ENCODE data around the gene BRF1.

BRF1 gene

GRCh38 chr14:105207460-105207901, 93.3 kb downstream of the BRF1 start:
- Histone ChIP-seq H3K4me1 (ENCODE audit: control insufficient read depth, insufficient read depth, low read length) (peaks cover 36% of the 10 kb centered on the region), H3K9ac (ENCODE audit: low read length in 2 of 2) (no peak overlapping the region)

GRCh38 chr14:105206873-105207272, 93.9 kb downstream of the BRF1 start:
- Histone ChIP-seq H3K27ac (ENCODE audit: low read length) (no peak overlapping the region), H3K9me3 (ENCODE audit: control insufficient read depth in 2 of 2, low read length in 2 of 2) (no peaks in the 10 kb centered on the region), H3K4me3 (ENCODE audit: low read length in 2 of 2) (no peak overlapping the region), H3K4me1 (ENCODE audit: control insufficient read depth, insufficient read depth, low read length) (peaks cover 38% of the 10 kb centered on the region), H3K36me3 (ENCODE audit: control insufficient read depth in 2 of 2, insufficient read depth in 2 of 2, low read length in 2 of 2) (peaks cover 0 to 8% of the 10 kb centered on the region in 2 donors), H3K27me3 (ENCODE audit: control insufficient read depth in 1 of 2, insufficient read depth in 2 of 2, low read length in 2 of 2) (peaks cover 0 to 2% of the 10 kb centered on the region in 2 donors), H3K9ac (ENCODE audit: low read length in 2 of 2) (no peak overlapping the region)

More at GRCh38 chr14:105207460-105207901, 93.3 kb downstream of the BRF1 start:
- no peaks in the 10 kb centered on the region for H3K27me3 ChIP-seq (ENCODE audit: control insufficient read depth in 1 of 2, insufficient read depth in 2 of 2, low read length in 2 of 2)
- H3K36me3 ChIP-seq (ENCODE audit: control insufficient read depth in 2 of 2, insufficient read depth in 2 of 2, low read length in 2 of 2) = peaks cover 0 to 9% of the 10 kb centered on the region in 2 donors
- no peak overlapping the region for H3K27ac ChIP-seq (ENCODE audit: low read length)
- H3K4me3 ChIP-seq (ENCODE audit: low read length in 2 of 2) = no peak overlapping the region
- no peaks in the 10 kb centered on the region for H3K9me3 ChIP-seq (ENCODE audit: control insufficient read depth in 2 of 2, low read length in 2 of 2)

- H3K27me3 ChIP-seq (ENCODE audit: control insufficient read depth in 1 of 2, insufficient read depth in 2 of 2, low read length in 2 of 2) = peaks cover 5 to 13% of the 10 kb centered on the region in 2 donors
Measured at GRCh38 chr14:105205673-105206208, 95.1 kb downstream of the BRF1 start.

GRCh38 chr14:105204931-105205672, 95.7 kb downstream of the BRF1 start:
- H3K36me3 ChIP-seq (ENCODE audit: control insufficient read depth in 2 of 2, insufficient read depth in 2 of 2, low read length in 2 of 2) = peaks cover 0 to 5% of the 10 kb centered on the region in 2 donors
- no peak overlapping the region for H3K4me3 ChIP-seq (ENCODE audit: low read length in 2 of 2)
- no peaks in the 10 kb centered on the region for H3K9me3 ChIP-seq (ENCODE audit: control insufficient read depth in 2 of 2, low read length in 2 of 2)
- peaks cover 46% of the 10 kb centered on the region for H3K4me1 ChIP-seq (ENCODE audit: control insufficient read depth, insufficient read depth, low read length)
- H3K9ac ChIP-seq (ENCODE audit: low read length in 2 of 2) = no peak overlapping the region
- H3K27ac ChIP-seq (ENCODE audit: low read length) = no peak overlapping the region
- H3K27me3 ChIP-seq (ENCODE audit: control insufficient read depth in 1 of 2, insufficient read depth in 2 of 2, low read length in 2 of 2) = peaks cover 10 to 20% of the 10 kb centered on the region in 2 donors

More at GRCh38 chr14:105205673-105206208, 95.1 kb downstream of the BRF1 start:
- Histone ChIP-seq H3K36me3 (ENCODE audit: control insufficient read depth in 2 of 2, insufficient read depth in 2 of 2, low read length in 2 of 2) (peaks cover 0 to 5% of the 10 kb centered on the region in 2 donors), H3K4me1 (ENCODE audit: control insufficient read depth, insufficient read depth, low read length) (peaks cover 46% of the 10 kb centered on the region), H3K9ac (ENCODE audit: low read length in 2 of 2) (no peak overlapping the region), H3K27ac (ENCODE audit: low read length) (no peak overlapping the region), H3K9me3 (ENCODE audit: control insufficient read depth in 2 of 2, low read length in 2 of 2) (no peaks in the 10 kb centered on the region), H3K4me3 (ENCODE audit: low read length in 2 of 2) (no peak overlapping the region)

GRCh38 chr14:105204206-105204930, 96.4 kb downstream of the BRF1 start:
- Histone ChIP-seq H3K4me3 (ENCODE audit: low read length in 2 of 2) (no peak overlapping the region), H3K27me3 (ENCODE audit: control insufficient read depth in 1 of 2, insufficient read depth in 2 of 2, low read length in 2 of 2) (peaks cover 17 to 27% of the 10 kb centered on the region in 2 donors), H3K4me1 (ENCODE audit: control insufficient read depth, insufficient read depth, low read length) (peaks cover 46% of the 10 kb centered on the region), H3K9me3 (ENCODE audit: control insufficient read depth in 2 of 2, low read length in 2 of 2) (no peaks in the 10 kb centered on the region), H3K9ac (ENCODE audit: low read length in 2 of 2) (no peak overlapping the region), H3K36me3 (ENCODE audit: control insufficient read depth in 2 of 2, insufficient read depth in 2 of 2, low read length in 2 of 2) (peaks cover 0 to under 1% of the 10 kb centered on the region in 2 donors), H3K27ac (ENCODE audit: low read length) (no peak overlapping the region)

- Histone ChIP-seq H3K36me3 (ENCODE audit: control insufficient read depth in 2 of 2, insufficient read depth in 2 of 2, low read length in 2 of 2) (no peaks in the 10 kb centered on the region), H3K9ac (ENCODE audit: low read length in 2 of 2) (no peak overlapping the region), H3K4me3 (ENCODE audit: low read length in 2 of 2) (no peak overlapping the region), H3K4me1 (ENCODE audit: control insufficient read depth, insufficient read depth, low read length) (peaks cover 50% of the 10 kb centered on the region), H3K27ac (ENCODE audit: low read length) (no peak overlapping the region), H3K9me3 (ENCODE audit: control insufficient read depth in 2 of 2, low read length in 2 of 2) (no peaks in the 10 kb centered on the region), H3K27me3 (ENCODE audit: control insufficient read depth in 1 of 2, insufficient read depth in 2 of 2, low read length in 2 of 2) (peaks cover 17 to 33% of the 10 kb centered on the region in 2 donors)
Measured at GRCh38 chr14:105203701-105204100, 97.1 kb downstream of the BRF1 start.

GRCh38 chr14:105203057-105203531, 97.7 kb downstream of the BRF1 start:
- H3K36me3 ChIP-seq (ENCODE audit: control insufficient read depth in 2 of 2, insufficient read depth in 2 of 2, low read length in 2 of 2) = no peaks in the 10 kb centered on the region
- H3K9me3 ChIP-seq (ENCODE audit: control insufficient read depth in 2 of 2, low read length in 2 of 2) = no peaks in the 10 kb centered on the region
- no peak overlapping the region for H3K9ac ChIP-seq (ENCODE audit: low read length in 2 of 2)
- peaks cover 21 to 38% of the 10 kb centered on the region in 2 donors for H3K27me3 ChIP-seq (ENCODE audit: control insufficient read depth in 1 of 2, insufficient read depth in 2 of 2, low read length in 2 of 2)
- no peak overlapping the region for H3K27ac ChIP-seq (ENCODE audit: low read length)
- peaks cover 53% of the 10 kb centered on the region for H3K4me1 ChIP-seq (ENCODE audit: control insufficient read depth, insufficient read depth, low read length)
- no peak overlapping the region for H3K4me3 ChIP-seq (ENCODE audit: low read length in 2 of 2)

- no peak overlapping the region for H3K27ac ChIP-seq (ENCODE audit: low read length)
Measured at GRCh38 chr14:105201925-105202513, 98.8 kb downstream of the BRF1 start.

GRCh38 chr14:105201156-105201924, 99.5 kb downstream of the BRF1 start:
- Histone ChIP-seq H3K27me3 (ENCODE audit: control insufficient read depth in 1 of 2, insufficient read depth in 2 of 2, low read length in 2 of 2) (peaks cover 23 to 48% of the 10 kb centered on the region in 2 donors), H3K36me3 (ENCODE audit: control insufficient read depth in 2 of 2, insufficient read depth in 2 of 2, low read length in 2 of 2) (no peaks in the 10 kb centered on the region), H3K27ac (ENCODE audit: low read length) (no peak overlapping the region), H3K9me3 (ENCODE audit: control insufficient read depth in 2 of 2, low read length in 2 of 2) (no peaks in the 10 kb centered on the region), H3K4me1 (ENCODE audit: control insufficient read depth, insufficient read depth, low read length) (peaks cover 59% of the 10 kb centered on the region), H3K9ac (ENCODE audit: low read length in 2 of 2) (no peak overlapping the region), H3K4me3 (ENCODE audit: low read length in 2 of 2) (no peak overlapping the region)

More at GRCh38 chr14:105201925-105202513, 98.8 kb downstream of the BRF1 start:
- no peaks in the 10 kb centered on the region for H3K9me3 ChIP-seq (ENCODE audit: control insufficient read depth in 2 of 2, low read length in 2 of 2)
- peaks cover 54% of the 10 kb centered on the region for H3K4me1 ChIP-seq (ENCODE audit: control insufficient read depth, insufficient read depth, low read length)
- H3K36me3 ChIP-seq (ENCODE audit: control insufficient read depth in 2 of 2, insufficient read depth in 2 of 2, low read length in 2 of 2) = no peaks in the 10 kb centered on the region
- H3K27me3 ChIP-seq (ENCODE audit: control insufficient read depth in 1 of 2, insufficient read depth in 2 of 2, low read length in 2 of 2) = peaks cover 23 to 44% of the 10 kb centered on the region in 2 donors
- H3K4me3 ChIP-seq (ENCODE audit: low read length in 2 of 2) = no peak overlapping the region
- H3K9ac ChIP-seq (ENCODE audit: low read length in 2 of 2) = no peak overlapping the region

GRCh38 chr14:105200641-105201040, 100.2 kb downstream of the BRF1 start:
- H3K27ac ChIP-seq (ENCODE audit: low read length) = no peak overlapping the region
- no peak overlapping the region for H3K4me3 ChIP-seq (ENCODE audit: low read length in 2 of 2)
- H3K9me3 ChIP-seq (ENCODE audit: control insufficient read depth in 2 of 2, low read length in 2 of 2) = no peaks in the 10 kb centered on the region
- no peak overlapping the region for H3K9ac ChIP-seq (ENCODE audit: low read length in 2 of 2)
- H3K4me1 ChIP-seq (ENCODE audit: control insufficient read depth, insufficient read depth, low read length) = peaks cover 60% of the 10 kb centered on the region
- peaks cover 25 to 54% of the 10 kb centered on the region in 2 donors for H3K27me3 ChIP-seq (ENCODE audit: control insufficient read depth in 1 of 2, insufficient read depth in 2 of 2, low read length in 2 of 2)
- no peaks in the 10 kb centered on the region for H3K36me3 ChIP-seq (ENCODE audit: control insufficient read depth in 2 of 2, insufficient read depth in 2 of 2, low read length in 2 of 2)

Data from stomach smooth muscle (tissue), 2 donors.